Stimulated activated CD8-positive, alpha-beta memory T cell treated with anti-CD3 and anti-CD28 coated beads, Interleukin-15, amount 100 ng/mL, for 24 hours (primary cell): Measurements from ENCODE around the gene CLN6.
"Not testable (repeated sequence)": the region's sequence is repeated elsewhere in the genome, so short reads cannot be mapped to it uniquely, and the experiment has no call there.

Source experiments
- DNase-seq: peaks from one replicate; pipeline ENCODE4 v3.0.0-alpha.2; 2020; ENCODE audit warnings: low read depth

The CLN6 gene

GRCh38 chr15:68256675-68257450, 27.3 kb upstream of the CLN6 start:
- DNase-seq = peak; percentile 7

GRCh38 chr15:68252925-68253534, 23.5 kb upstream of the CLN6 start:
- no peak for DNase-seq

GRCh38 chr15:68249058-68249713, 19.7 kb upstream of the CLN6 start:
- no peak for DNase-seq

GRCh38 chr15:68244235-68244634, 14.7 kb upstream of the CLN6 start:
- DNase-seq = no peak

GRCh38 chr15:68241088-68241935, 11.8 kb upstream of the CLN6 start:
- no peak for DNase-seq

GRCh38 chr15:68239025-68239424, 9.5 kb upstream of the CLN6 start:
- no peak for DNase-seq

GRCh38 chr15:68235022-68235421, 5.5 kb upstream of the CLN6 start:
- no peak for DNase-seq

- DNase-seq = not testable (repeated sequence)
Observed at GRCh38 chr15:68234520-68234919, 5.0 kb upstream of the CLN6 start.

- no peak for DNase-seq
Observed at GRCh38 chr15:68234060-68234459, 4.5 kb upstream of the CLN6 start.

GRCh38 chr15:68232937-68233336, 3.4 kb upstream of the CLN6 start:
- no peak for DNase-seq

- no peak for DNase-seq
Observed at GRCh38 chr15:68232449-68232848, 2.9 kb upstream of the CLN6 start.

- DNase-seq = no peak
Observed at GRCh38 chr15:68231102-68231818, 1.7 kb upstream of the CLN6 start.

GRCh38 chr15:68230157-68231100, 901 bp upstream of the CLN6 start:
- no peak for DNase-seq

- no peak for DNase-seq
Observed at GRCh38 chr15:68228971-68229385, 550 bp downstream of the CLN6 start.

GRCh38 chr15:68228143-68228970, 1.2 kb downstream of the CLN6 start:
- no peak for DNase-seq

GRCh38 chr15:68227643-68228142, 1.8 kb downstream of the CLN6 start:
- DNase-seq = no peak

- DNase-seq = not testable (repeated sequence)
Observed at GRCh38 chr15:68225442-68225841, 4.1 kb downstream of the CLN6 start.

GRCh38 chr15:68224546-68225250, 4.8 kb downstream of the CLN6 start:
- no peak for DNase-seq

GRCh38 chr15:68224108-68224507, 5.4 kb downstream of the CLN6 start:
- no peak for DNase-seq
